K562 (cell line): Measurements from ENCODE around the gene DDAH2. TPM values are rescaled to one million over a fixed set of nuclear protein-coding genes. Genes with fewer than 3 reads are reported as not detected.

Experiments used
- BCL6 ChIP-seq: fragments of 250-450 bp; sonication (Bioruptor Pico); IDR thresholded peaks from 2 replicates; pipeline ENCODE4 v1.4.0; 2020
- CBX3 ChIP-seq, 2 experiments: IDR thresholded peaks; 1 replicate in 1 of 2; 2 replicates in 1 of 2; pipeline ENCODE4 v1.6.1; 2012; ENCODE audit warnings: inconsistent platforms in 2 of 2, low read length in 2 of 2, borderline replicate concordance in 1 of 2, control low read depth in 1 of 2
- CCNT2 ChIP-seq: IDR thresholded peaks from 2 replicates; pipeline ENCODE4 v1.6.1; 2011; ENCODE audit warnings: borderline replicate concordance, low read depth, mild to moderate bottlenecking, moderate library complexity, mixed read lengths, low read length; ENCODE audit not compliant: insufficient read length; ENCODE audit errors: extremely low read depth
- CREBBP ChIP-seq: IDR thresholded peaks from one replicate; pipeline ENCODE4 v1.6.1; 2012; ENCODE audit warnings: low read depth, mild to moderate bottlenecking, control low read depth, inconsistent platforms, low read length
- HLTF ChIP-seq: fragments of 450-650 bp; IDR thresholded peaks from 2 replicates; pipeline ENCODE4 v1.6.1; 2016
- HNRNPK ChIP-seq: fragments of 200-400 bp; formaldehyde crosslinking; IDR thresholded peaks from one replicate; pipeline ENCODE4 v1.6.1; 2018; ENCODE audit warnings: mild to moderate bottlenecking, low read depth, low read length; ENCODE audit not compliant: poor library complexity, severe bottlenecking
- HNRNPUL1 ChIP-seq: fragments of 200-400 bp; formaldehyde crosslinking; IDR thresholded peaks from 2 replicates; pipeline ENCODE4 v1.6.1; 2017; ENCODE audit warnings: low read length
- L3MBTL2 ChIP-seq: fragments of 450-650 bp; IDR thresholded peaks from 2 replicates; pipeline ENCODE4 v1.6.1; 2016; ENCODE audit warnings: mild to moderate bottlenecking, moderate library complexity
- MTA1 ChIP-seq: fragments of 450-650 bp; IDR thresholded peaks from 2 replicates; pipeline ENCODE4 v1.6.1; 2017; ENCODE audit warnings: borderline replicate concordance
- MTA3 ChIP-seq: fragments of 450-650 bp; formaldehyde crosslinking; IDR thresholded peaks from 2 replicates; pipeline ENCODE4 v1.6.1; 2017; ENCODE audit warnings: mild to moderate bottlenecking, borderline replicate concordance
- NCOA4 ChIP-seq: fragments of 450-650 bp; IDR thresholded peaks from 2 replicates; pipeline ENCODE4 v1.6.1; 2018; ENCODE audit warnings: mild to moderate bottlenecking; ENCODE audit not compliant: partially characterized antibody
- NFE2 ChIP-seq: IDR thresholded peaks from 2 replicates; pipeline ENCODE4 v1.6.1; 2014; ENCODE audit warnings: antibody characterized with exemption, low read depth
- POLR2H ChIP-seq: IDR thresholded peaks from 2 replicates; pipeline ENCODE4 v1.6.1; 2016; ENCODE audit warnings: missing genetic modification characterization, low read depth, mild to moderate bottlenecking, control low read depth, missing compliant biosample characterization, moderate library complexity
- PURB ChIP-seq: sonication (generic); formaldehyde crosslinking; IDR thresholded peaks from 2 replicates; pipeline ENCODE4 v1.9.0; 2021; ENCODE audit warnings: low read depth, mild to moderate bottlenecking, missing genetic modification reagents
- RBM39 ChIP-seq: fragments of 200-400 bp; formaldehyde crosslinking; optimal IDR thresholded peaks from 2 replicates; pipeline ENCODE3; 2018; ENCODE audit warnings: low read depth, low read length
- SETDB1 ChIP-seq: IDR thresholded peaks from one replicate; pipeline ENCODE4 v1.6.1; 2012; ENCODE audit warnings: low read length, control low read depth, inconsistent platforms
- SIN3B ChIP-seq: fragments of 450-650 bp; IDR thresholded peaks from 2 replicates; pipeline ENCODE4 v1.6.1; 2017; ENCODE audit warnings: low read depth, mild to moderate bottlenecking, moderate library complexity
- TAF1 ChIP-seq: IDR thresholded peaks from 2 replicates; pipeline ENCODE4 v1.6.1; 2011; ENCODE audit warnings: mild to moderate bottlenecking, low read length, moderate library complexity; ENCODE audit not compliant: insufficient read depth, control insufficient read depth, severe bottlenecking; ENCODE audit errors: extremely low read depth
- USF1 ChIP-seq: sonication (generic); formaldehyde crosslinking; IDR thresholded peaks from 2 replicates; pipeline ENCODE4 v1.9.0; 2022; ENCODE audit warnings: mild to moderate bottlenecking, missing genetic modification reagents
- ZNF41 ChIP-seq: fragments of 250-450 bp; sonication (Bioruptor Pico); conservative IDR thresholded peaks from 2 replicates; pipeline ENCODE4 v1.4.0; 2020; ENCODE audit warnings: mild to moderate bottlenecking
- polyA plus RNA-seq, 8 experiments: library from polyadenylated mRNA; depleted of rRNA in 4 of 8; stranded (reverse) in 5 of 8; unstranded in 3 of 8; fragments of >200 nt; fragmentation: Nextera tagmentation in 2 of 8; fragmentation: Illumina TruSeq in 1 of 8; extraction: Ambion mirVana in 2 of 8; extraction: Trizol in 1 of 8; gene quantifications; 2 replicates each; pipeline versions ENCODE4 v1.2.1 to v1.2.3, GENCODE V29; 2011 to 2014; ENCODE audit warnings: inconsistent platforms in 1 of 8, missing spikeins in 1 of 8
- total RNA-seq, 7 experiments: library from RNA; depleted of rRNA in 6 of 7; stranded (reverse); fragments of >200 nt in 6 of 7; fragmentation: Illumina TruSeq in 2 of 7; extraction: Trizol in 2 of 7; gene quantifications; 2 replicates each; pipeline versions ENCODE4 v1.2.1 to v1.2.3, GENCODE V29; 2011 to 2021; ENCODE audit warnings: low replicate concordance in 1 of 7
- TF ChIP-seq, protein P1 (sequence below): fragments of 250-450 bp; sonication (Bioruptor Pico); IDR thresholded peaks from 2 replicates; pipeline ENCODE4 v1.5.0; 2022; ENCODE audit warnings: mild to moderate bottlenecking
- TF ChIP-seq, protein P2 (sequence below): fragments of 450-650 bp; IDR thresholded peaks from 2 replicates; pipeline ENCODE4 v1.7.1; 2018; ENCODE audit warnings: mild to moderate bottlenecking, low read depth; ENCODE audit not compliant: partially characterized antibody
- TF ChIP-seq, protein P3 (sequence below): sonication (generic); IDR thresholded peaks from 2 replicates; pipeline ENCODE4 v1.6.1; 2016

The DDAH2 gene
- total and polyA plus RNA-seq, 9 of the 15 experiments (the other 6 are each of a cell fraction or from before 2014, with no cell fraction given) = 1.8 to 45.4 (median 21.4) TPM

DNA sequence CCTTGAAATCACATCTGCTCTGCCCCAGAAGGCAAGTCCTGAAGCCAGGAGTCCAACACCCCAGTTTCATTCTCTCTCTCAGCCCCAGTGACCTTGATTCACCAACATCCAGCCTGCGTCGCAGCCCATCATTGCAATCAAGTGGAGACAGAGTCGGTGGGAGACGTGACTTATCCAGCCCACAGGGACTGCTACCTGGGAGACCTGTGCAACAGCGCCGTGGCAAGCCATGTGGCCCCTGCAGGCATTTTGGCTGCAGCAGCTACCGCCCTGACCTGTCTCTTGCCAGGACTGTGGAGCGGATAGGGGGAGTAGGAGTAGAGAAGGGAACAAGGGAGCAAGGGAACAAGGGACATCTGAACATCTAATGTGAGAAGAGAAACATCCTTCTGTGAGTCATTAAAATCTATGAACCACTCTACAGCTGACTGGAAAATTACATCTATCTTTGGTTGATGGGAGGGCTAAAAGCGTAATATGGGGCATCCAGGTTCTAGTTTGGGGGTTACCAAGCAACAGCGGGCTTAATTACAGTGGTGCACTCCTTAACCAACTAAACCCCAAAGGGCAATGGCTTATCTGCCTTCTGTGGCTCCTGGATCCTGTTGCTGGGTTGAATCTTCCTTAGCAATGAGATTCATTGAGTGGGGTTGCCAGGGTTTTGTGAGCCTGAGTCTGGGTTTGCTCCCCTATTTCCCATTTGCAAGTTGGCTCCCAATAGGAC is 11.4 kb downstream of the DDAH2 start (continued):
- TF ChIP-seq, protein P1, sequence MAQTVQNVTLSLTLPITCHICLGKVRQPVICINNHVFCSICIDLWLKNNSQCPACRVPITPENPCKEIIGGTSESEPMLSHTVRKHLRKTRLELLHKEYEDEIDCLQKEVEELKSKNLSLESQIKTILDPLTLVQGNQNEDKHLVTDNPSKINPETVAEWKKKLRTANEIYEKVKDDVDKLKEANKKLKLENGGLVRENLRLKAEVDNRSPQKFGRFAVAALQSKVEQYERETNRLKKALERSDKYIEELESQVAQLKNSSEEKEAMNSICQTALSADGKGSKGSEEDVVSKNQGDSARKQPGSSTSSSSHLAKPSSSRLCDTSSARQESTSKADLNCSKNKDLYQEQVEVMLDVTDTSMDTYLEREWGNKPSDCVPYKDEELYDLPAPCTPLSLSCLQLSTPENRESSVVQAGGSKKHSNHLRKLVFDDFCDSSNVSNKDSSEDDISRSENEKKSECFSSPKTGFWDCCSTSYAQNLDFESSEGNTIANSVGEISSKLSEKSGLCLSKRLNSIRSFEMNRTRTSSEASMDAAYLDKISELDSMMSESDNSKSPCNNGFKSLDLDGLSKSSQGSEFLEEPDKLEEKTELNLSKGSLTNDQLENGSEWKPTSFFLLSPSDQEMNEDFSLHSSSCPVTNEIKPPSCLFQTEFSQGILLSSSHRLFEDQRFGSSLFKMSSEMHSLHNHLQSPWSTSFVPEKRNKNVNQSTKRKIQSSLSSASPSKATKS (CRISPR knock-in tag) = 0 out of 2 replicates have a peak, but pooled peaks have one; percentile 24
- no peak for TF ChIP-seq NCOA4
- TF ChIP-seq HNRNPUL1 = no peak
- TF ChIP-seq SIN3B = no peak
- no peak for TF ChIP-seq PURB
- peak; percentile 56 for TF ChIP-seq USF1 (CRISPR knock-in tag)
- TF ChIP-seq SETDB1 = no peak
- TF ChIP-seq RBM39 = no peak
- TF ChIP-seq BCL6 (CRISPR knock-in tag) = no peak
- TF ChIP-seq HNRNPK = no peak
- TF ChIP-seq L3MBTL2 = no peak
- TF ChIP-seq TAF1 = no peak
- TF ChIP-seq, protein P2, sequence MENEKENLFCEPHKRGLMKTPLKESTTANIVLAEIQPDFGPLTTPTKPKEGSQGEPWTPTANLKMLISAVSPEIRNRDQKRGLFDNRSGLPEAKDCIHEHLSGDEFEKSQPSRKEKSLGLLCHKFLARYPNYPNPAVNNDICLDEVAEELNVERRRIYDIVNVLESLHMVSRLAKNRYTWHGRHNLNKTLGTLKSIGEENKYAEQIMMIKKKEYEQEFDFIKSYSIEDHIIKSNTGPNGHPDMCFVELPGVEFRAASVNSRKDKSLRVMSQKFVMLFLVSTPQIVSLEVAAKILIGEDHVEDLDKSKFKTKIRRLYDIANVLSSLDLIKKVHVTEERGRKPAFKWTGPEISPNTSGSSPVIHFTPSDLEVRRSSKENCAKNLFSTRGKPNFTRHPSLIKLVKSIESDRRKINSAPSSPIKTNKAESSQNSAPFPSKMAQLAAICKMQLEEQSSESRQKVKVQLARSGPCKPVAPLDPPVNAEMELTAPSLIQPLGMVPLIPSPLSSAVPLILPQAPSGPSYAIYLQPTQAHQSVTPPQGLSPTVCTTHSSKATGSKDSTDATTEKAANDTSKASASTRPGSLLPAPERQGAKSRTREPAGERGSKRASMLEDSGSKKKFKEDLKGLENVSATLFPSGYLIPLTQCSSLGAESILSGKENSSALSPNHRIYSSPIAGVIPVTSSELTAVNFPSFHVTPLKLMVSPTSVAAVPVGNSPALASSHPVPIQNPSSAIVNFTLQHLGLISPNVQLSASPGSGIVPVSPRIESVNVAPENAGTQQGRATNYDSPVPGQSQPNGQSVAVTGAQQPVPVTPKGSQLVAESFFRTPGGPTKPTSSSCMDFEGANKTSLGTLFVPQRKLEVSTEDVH = no peak
- no peak for TF ChIP-seq POLR2H
- TF ChIP-seq NFE2 = no peak
- 0 out of 2 replicates have a peak, but pooled peaks have one; percentile 34 for TF ChIP-seq MTA3
- TF ChIP-seq MTA1 = peak; percentile 95
- TF ChIP-seq CBX3 (IDR thresholded peaks at IDR 0.05; ENCODE audit: borderline replicate concordance in 1 of 2, low read length in 2 of 2) = peak in 1 of 2 experiments; percentile 92; a peak in 2 of 3 replicates
- no peak for TF ChIP-seq CREBBP
- TF ChIP-seq, protein P3, sequence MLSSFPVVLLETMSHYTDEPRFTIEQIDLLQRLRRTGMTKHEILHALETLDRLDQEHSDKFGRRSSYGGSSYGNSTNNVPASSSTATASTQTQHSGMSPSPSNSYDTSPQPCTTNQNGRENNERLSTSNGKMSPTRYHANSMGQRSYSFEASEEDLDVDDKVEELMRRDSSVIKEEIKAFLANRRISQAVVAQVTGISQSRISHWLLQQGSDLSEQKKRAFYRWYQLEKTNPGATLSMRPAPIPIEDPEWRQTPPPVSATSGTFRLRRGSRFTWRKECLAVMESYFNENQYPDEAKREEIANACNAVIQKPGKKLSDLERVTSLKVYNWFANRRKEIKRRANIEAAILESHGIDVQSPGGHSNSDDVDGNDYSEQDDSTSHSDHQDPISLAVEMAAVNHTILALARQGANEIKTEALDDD = no peak
- TF ChIP-seq ZNF41 (CRISPR knock-in tag) = no peak
- TF ChIP-seq HLTF = no peak
- TF ChIP-seq CCNT2 = peak; percentile 22
